Right lobe of liver (tissue), 6 donors: ENCODE data around the gene DOK4. TPM values are rescaled to one million over a fixed set of nuclear protein-coding genes. Genes with fewer than 3 reads are reported as not detected.

Experiments used
- ATAC-seq, 4 donors: fragments of 200-7000 bp; cut with Tn5 transposase; one replicate each; pipeline ENCODE4 v1.9.1; 2020; ENCODE audit warnings: mild to moderate bottlenecking in 4 of 4, moderate library complexity in 4 of 4
- DNase-seq, 3 donors: peaks; one replicate each; pipeline ENCODE4 v3.0.0-alpha.2; 2020
- H3K27ac ChIP-seq, 3 donors: fragments of 200-600 bp; one replicate each; pipeline ENCODE4 v1.8.0; 2022
- H3K27me3 ChIP-seq, 2 donors: fragments of 200-600 bp; one replicate each; pipeline ENCODE4 v1.8.0; 2022
- H3K36me3 ChIP-seq, 4 donors: fragments of 200-600 bp; sonication (generic) in 1 of 4; one replicate each; pipeline versions ENCODE4 v1.5.1 to v1.8.0; 2017 to 2022; ENCODE audit warnings: control low read depth in 1 of 4
- H3K4me1 ChIP-seq, 4 donors: fragments of 200-600 bp; sonication (generic) in 1 of 4; one replicate each; pipeline versions ENCODE4 v1.5.1 to v1.8.0; 2017 to 2022; ENCODE audit warnings: control low read depth in 1 of 4
- H3K4me3 ChIP-seq, 3 donors: fragments of 200-600 bp; one replicate each; pipeline ENCODE4 v1.8.0; 2022
- H3K9me3 ChIP-seq, 4 donors: fragments of 200-600 bp; sonication (generic) in 1 of 4; one replicate each; pipeline versions ENCODE4 v1.5.1 to v1.8.0; 2017 to 2022; ENCODE audit warnings: control low read depth in 1 of 4
- CTCF ChIP-seq, 4 donors: fragments of 200-600 bp in 3 of 4; fragments of 450-650 bp in 1 of 4; IDR thresholded peaks; one replicate each; pipeline versions ENCODE4 v1.5.1 to v1.8.0; 2016 to 2022; ENCODE audit warnings: antibody characterized with exemption in 4 of 4, mild to moderate bottlenecking in 2 of 4
- POLR2A ChIP-seq: fragments of 450-650 bp; IDR thresholded peaks from one replicate; pipeline ENCODE4 v1.6.1; 2017; ENCODE audit warnings: antibody characterized with exemption, mild to moderate bottlenecking
- WGBS: methylation state at CpG from one replicate; pipeline ENCODE4 v1.1.6; 2018; ENCODE audit warnings: low coverage, low lambda C conversion rate; ENCODE audit not compliant: insufficient coverage; ENCODE audit errors: missing lambda C conversion rate; 5-methylcytosine and 5-hydroxymethylcytosine counted together
- intact Hi-C, 2 donors: fragments of 100-400 bp; cut with DNase I; formaldehyde crosslinking; loops; one replicate each; pipeline versions ENCODE4 v1.11.2 to v1.14.1; 2022
- total RNA-seq, 6 experiments: library from RNA; depleted of rRNA in 2 of 6; stranded (reverse); fragments of >200 nt in 2 of 6; fragmentation: NEBNext Ultra II Directional in 3 of 6; extraction: Animal tissue kit (Norgen Biotek cat#: 25700) in 3 of 6; gene quantifications; one replicate each; pipeline versions ENCODE4 v1.1.0 to v1.2.4, GENCODE V29; 2016 to 2023
- donor health status: DM: no; HTN: yes; CAD: no.
- donor health status: DM: no; HTN: no; CAD: no.
- donor health status: DM: no; HTN: no; CAD: no.
- donor health status: DM: no; HTN: yes; CAD: no.
- donor health status: DM: no; HTN: yes; CAD: no.

The DOK4 gene
- total RNA-seq, 6 experiments from 2014 or later: 20.0 to 62.1 (median 36.7) TPM

GRCh38 chr16:57517397-57518367, 31.4 kb upstream of the DOK4 start:
- intact Hi-C loops: loop anchor here (5.0 to 10.0 kb wide), 6 partner anchors 53 to 213 kb away; partner anchors contain the start of gene POLR2C (in 1 of the 2)
- ATAC-seq (no peak), DNase-seq (peak in 1 of 3 donors; percentile 40)
- no peak for TF ChIP-seq POLR2A
- TF ChIP-seq CTCF (IDR thresholded peaks at IDR 0.05): no peak
- H3K9me3 ChIP-seq: no peaks in the 10 kb centered on the region
- 89% methylated on average over 12 of the region's 31 CpGs for WGBS
- peaks cover 0 to 8% (median 0%) of the 10 kb centered on the region in 4 donors for H3K4me1 ChIP-seq
- H3K4me3 ChIP-seq: no peak overlapping the region
- no peaks in the 10 kb centered on the region for H3K27me3 ChIP-seq
- H3K36me3 ChIP-seq: no peaks in the 10 kb centered on the region
- H3K27ac ChIP-seq: no peak overlapping the region

- Histone ChIP-seq H3K4me3 (no peak overlapping the region), H3K27ac (no peak overlapping the region), H3K9me3 (no peaks in the 10 kb centered on the region), H3K36me3 (no peaks in the 10 kb centered on the region), H3K4me1 (peaks cover 0 to 8% (median 0%) of the 10 kb centered on the region in 4 donors), H3K27me3 (no peaks in the 10 kb centered on the region)
- intact Hi-C loops: loop anchor here (5.0 to 10.0 kb wide), 6 partner anchors 52 to 212 kb away; partner anchors contain the start of gene POLR2C (in 1 of the 2)
- ATAC-seq (no peak), DNase-seq (no peak)
- no peak for TF ChIP-seq CTCF (IDR thresholded peaks at IDR 0.05)
- no peak for TF ChIP-seq POLR2A
- 75% methylated on average over 3 of the region's 3 CpGs for WGBS
Observed at GRCh38 chr16:57516773-57517172, 30.5 kb upstream of the DOK4 start.

GRCh38 chr16:57516176-57516725, 30.0 kb upstream of the DOK4 start:
- no peak overlapping the region for H3K4me3 ChIP-seq
- no peak for TF ChIP-seq POLR2A
- TF ChIP-seq CTCF (IDR thresholded peaks at IDR 0.05): no peak
- DNase-seq (no peak), ATAC-seq (no peak)
- intact Hi-C loops: loop anchor here (5.0 to 10.0 kb wide), 6 partner anchors 51 to 211 kb away; partner anchors contain the start of gene POLR2C (in 1 of the 2)
- no peaks in the 10 kb centered on the region for H3K27me3 ChIP-seq
- H3K4me1 ChIP-seq: peaks cover 0 to 8% (median 0%) of the 10 kb centered on the region in 4 donors
- no peaks in the 10 kb centered on the region for H3K36me3 ChIP-seq
- WGBS: 85% methylated on average over 5 of the region's 10 CpGs
- H3K9me3 ChIP-seq: no peaks in the 10 kb centered on the region
- H3K27ac ChIP-seq: no peak overlapping the region

- Histone ChIP-seq H3K9me3 (no peaks in the 10 kb centered on the region), H3K4me3 (no peak overlapping the region), H3K36me3 (no peaks in the 10 kb centered on the region), H3K27me3 (no peaks in the 10 kb centered on the region), H3K27ac (no peak overlapping the region), H3K4me1 (peaks cover 0 to 13% (median 0%) of the 10 kb centered on the region in 4 donors)
- WGBS: 63% methylated on average over 2 of the region's 23 CpGs
- DNase-seq (peak in 1 of 3 donors; percentile 53), ATAC-seq (peak; percentile 24 to 47 (median 36))
- intact Hi-C loops: loop anchor here (5.0 to 10.0 kb wide), 6 partner anchors 50 to 210 kb away; partner anchors contain the start of gene POLR2C (in 1 of the 2)
- no peak for TF ChIP-seq POLR2A
- TF ChIP-seq CTCF (IDR thresholded peaks at IDR 0.05): no peak
Observed at GRCh38 chr16:57514791-57515600, 28.7 kb upstream of the DOK4 start.
